ENCODE measurements around the gene SPDEF.

Gene SPDEF

DNA sequence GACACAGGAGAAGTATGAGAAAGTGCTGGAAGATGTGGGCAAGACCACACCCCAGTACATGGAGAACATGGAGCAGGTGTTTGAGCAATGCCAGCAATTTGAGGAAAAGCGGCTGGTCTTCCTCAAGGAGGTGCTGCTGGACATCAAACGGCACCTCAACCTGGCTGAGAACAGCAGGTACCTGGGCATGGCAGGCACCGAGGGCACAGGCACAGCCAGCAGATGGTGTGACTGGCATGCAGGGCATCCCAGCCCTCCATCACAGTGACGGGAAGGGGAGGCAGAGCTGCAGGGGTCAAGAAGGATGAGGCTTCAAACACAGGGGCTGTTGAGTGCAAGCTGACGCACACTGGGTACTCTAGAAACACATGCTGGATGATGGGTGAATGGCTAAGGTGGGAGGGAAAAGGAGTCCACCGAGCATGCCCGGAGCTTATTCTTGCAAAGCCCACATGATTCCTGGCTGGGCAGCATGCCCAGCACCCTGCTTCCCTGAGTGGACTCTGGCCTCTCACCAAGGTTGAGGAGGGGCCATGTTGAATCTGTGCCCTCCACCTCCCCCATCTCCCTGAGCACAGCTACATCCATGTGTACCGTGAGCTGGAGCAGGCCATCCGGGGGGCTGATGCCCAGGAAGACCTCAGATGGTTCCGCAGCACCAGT, 26.3 kb downstream of the SPDEF start:
- Histone ChIP-seq H3K27me3 (no peaks in the 10 kb centered on the region), H3K27ac (no peak overlapping the region), H3K9me3 (no peaks in the 10 kb centered on the region), H3K36me3 (no peaks in the 10 kb centered on the region), H3K4me1 (peaks cover 0 to 15% (median 8%) of the 10 kb centered on the region in 4 donors), H3K4me3 (no peak overlapping the region)
- TF ChIP-seq, protein P1, sequence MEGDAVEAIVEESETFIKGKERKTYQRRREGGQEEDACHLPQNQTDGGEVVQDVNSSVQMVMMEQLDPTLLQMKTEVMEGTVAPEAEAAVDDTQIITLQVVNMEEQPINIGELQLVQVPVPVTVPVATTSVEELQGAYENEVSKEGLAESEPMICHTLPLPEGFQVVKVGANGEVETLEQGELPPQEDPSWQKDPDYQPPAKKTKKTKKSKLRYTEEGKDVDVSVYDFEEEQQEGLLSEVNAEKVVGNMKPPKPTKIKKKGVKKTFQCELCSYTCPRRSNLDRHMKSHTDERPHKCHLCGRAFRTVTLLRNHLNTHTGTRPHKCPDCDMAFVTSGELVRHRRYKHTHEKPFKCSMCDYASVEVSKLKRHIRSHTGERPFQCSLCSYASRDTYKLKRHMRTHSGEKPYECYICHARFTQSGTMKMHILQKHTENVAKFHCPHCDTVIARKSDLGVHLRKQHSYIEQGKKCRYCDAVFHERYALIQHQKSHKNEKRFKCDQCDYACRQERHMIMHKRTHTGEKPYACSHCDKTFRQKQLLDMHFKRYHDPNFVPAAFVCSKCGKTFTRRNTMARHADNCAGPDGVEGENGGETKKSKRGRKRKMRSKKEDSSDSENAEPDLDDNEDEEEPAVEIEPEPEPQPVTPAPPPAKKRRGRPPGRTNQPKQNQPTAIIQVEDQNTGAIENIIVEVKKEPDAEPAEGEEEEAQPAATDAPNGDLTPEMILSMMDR (IDR thresholded peaks at IDR 0.05): no peak
- no peak for DNase-seq
- intact Hi-C loops (cut with DNase I; ENCODE audit: low total_unique reads): loop anchor here (5.0 kb wide), 1 partner anchor 78 kb away; no protein-coding TSS in a partner anchor

DNA sequence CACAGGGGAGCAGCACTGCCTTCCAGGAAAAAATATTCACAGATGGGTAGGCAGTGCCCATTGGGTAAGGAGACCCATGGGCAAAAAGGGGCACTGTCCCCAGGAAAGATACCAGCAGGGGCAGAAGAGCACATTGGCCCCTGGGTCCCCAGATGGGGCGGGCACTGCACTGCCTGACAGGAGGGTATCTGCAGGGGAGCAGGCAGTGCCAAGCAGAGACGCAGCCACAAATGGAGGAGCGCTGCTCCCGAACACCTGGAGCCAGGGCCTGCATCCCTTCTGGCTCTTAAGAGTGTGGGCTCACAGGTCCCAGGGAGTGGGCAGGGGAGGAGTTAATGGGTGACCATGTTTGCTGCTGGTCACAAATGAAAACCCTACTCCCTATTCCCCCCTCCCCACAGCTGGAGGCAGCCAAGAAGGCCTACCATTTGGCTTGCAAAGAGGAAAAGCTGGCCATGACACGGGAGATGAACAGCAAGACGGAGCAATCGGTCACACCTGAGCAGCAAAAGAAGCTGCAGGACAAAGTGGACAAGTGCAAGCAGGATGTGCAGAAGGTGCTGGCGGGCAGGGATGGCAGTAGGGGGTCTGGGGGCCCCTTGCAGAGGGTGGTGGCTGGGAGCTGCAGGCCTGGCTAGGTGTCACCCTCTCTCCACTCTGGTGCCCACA, 27.0 kb downstream of the SPDEF start:
- TF ChIP-seq, protein P1 (IDR thresholded peaks at IDR 0.05): no peak
- H3K4me3 ChIP-seq: no peak overlapping the region
- peaks cover 0 to 13% (median 8%) of the 10 kb centered on the region in 4 donors for H3K4me1 ChIP-seq
- no peaks in the 10 kb centered on the region for H3K9me3 ChIP-seq
- peak in 1 of 2 donors; percentile 61 for DNase-seq
- H3K27me3 ChIP-seq: no peaks in the 10 kb centered on the region
- no peak overlapping the region for H3K27ac ChIP-seq
- intact Hi-C loops (cut with DNase I; ENCODE audit: low total_unique reads): no loop called here
- H3K36me3 ChIP-seq: no peaks in the 10 kb centered on the region

DNA sequence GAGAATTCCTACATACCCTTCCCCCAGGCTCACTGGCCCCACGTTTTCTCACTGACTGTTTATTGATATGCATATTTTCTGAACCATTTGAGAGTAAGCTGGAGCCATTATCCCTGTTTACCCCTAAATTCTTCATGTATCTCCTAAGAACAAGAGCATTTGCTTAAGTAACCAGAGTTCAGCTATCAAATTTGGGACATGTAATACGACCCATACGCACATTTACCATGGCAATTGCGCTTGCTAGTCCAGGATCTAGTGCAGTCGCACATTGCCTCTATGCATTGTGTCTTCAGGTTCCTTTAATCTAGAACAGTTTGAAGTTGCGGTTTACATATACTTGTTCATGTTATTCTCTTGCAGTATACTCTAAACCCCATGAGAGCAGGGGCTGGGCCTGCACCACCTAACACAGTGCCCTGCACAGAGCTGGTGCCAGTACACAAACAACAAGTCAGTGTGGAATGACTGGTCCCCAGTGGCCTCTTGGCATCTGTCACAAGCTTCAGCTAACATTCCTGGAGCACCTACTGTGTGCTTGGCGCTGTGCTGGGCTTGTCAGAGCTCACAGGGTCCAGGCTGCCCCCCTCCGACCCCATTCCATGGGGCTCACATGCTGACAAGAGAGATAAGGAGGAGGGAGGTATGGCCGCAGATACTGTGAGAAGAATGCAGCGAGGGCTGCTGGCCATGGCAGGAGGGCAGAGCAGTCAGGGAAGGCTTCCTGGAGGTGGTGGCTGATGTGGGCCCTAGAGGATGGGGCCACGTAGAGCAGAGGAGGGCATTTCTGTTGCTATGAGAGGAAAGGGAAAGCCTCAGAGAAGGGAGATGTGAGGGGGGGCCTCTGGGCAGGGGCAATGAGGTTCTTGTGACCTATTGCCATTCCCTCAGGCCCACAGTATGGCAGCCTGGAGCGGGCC, 28.1 kb downstream of the SPDEF start:
- Histone ChIP-seq H3K27me3 (no peaks in the 10 kb centered on the region), H3K27ac (no peak overlapping the region), H3K9me3 (no peaks in the 10 kb centered on the region), H3K4me1 (peaks cover 0 to 13% (median 8%) of the 10 kb centered on the region in 4 donors), H3K4me3 (no peak overlapping the region), H3K36me3 (no peaks in the 10 kb centered on the region)
- TF ChIP-seq, protein P1 (IDR thresholded peaks at IDR 0.05): no peak
- intact Hi-C loops (cut with DNase I; ENCODE audit: low total_unique reads): no loop called here
- DNase-seq: no peak

DNA sequence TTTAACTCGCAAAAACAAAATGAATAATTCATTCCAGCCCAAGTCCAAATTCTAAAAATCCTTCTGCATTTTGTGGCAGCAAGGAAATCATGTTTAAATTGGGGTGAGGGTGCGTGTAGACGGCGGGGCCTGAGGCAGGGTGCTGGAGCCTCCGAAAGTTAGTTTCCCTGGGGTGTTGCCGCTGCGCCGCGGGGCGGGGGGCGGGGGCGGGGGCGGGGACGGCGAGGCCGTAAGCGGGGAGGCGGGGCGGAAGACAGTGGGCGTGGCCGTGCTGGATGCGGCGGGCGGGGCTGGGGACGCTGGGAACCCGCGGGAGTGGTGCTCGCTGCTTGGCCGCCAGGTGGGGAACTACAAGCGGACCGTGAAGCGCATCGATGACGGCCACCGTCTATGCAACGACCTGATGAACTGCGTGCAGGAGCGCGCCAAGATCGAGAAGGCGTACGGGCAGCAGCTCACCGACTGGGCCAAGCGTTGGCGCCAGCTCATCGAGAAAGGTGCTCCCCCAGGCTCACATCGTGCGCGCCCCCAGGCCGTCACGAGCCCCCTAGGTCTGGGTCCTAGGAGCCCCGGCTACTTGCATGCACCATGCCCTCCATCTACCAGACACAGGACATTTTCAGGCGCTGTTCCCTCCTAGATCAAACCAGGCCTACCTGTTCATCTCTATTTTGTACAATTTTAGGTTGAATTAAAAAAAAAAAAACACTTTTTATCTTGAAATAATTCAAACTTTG, 29.0 kb downstream of the SPDEF start:
- intact Hi-C loops (cut with DNase I; ENCODE audit: low total_unique reads): no loop called here
- Histone ChIP-seq H3K9me3 (no peaks in the 10 kb centered on the region), H3K4me3 (peak overlapping the region; percentile 32 to 43), H3K27me3 (no peaks in the 10 kb centered on the region), H3K4me1 (peaks cover 0 to 13% (median 8%) of the 10 kb centered on the region in 4 donors), H3K27ac (peak overlapping the region; percentile 58 to 69), H3K36me3 (no peaks in the 10 kb centered on the region)
- TF ChIP-seq, protein P1 (IDR thresholded peaks at IDR 0.05): peak; percentile 78 to 81
- peak; percentile 93 to 96 for DNase-seq

Measured in tibial artery (tissue), 4 donors.